Umbilical cord (tissue), 2 donors: ENCODE data around the gene NKD2. TPM values are rescaled to one million over a fixed set of nuclear protein-coding genes. Genes with fewer than 3 reads are reported as not detected.
"Not testable (repeated sequence)": the region's sequence is repeated elsewhere in the genome, so short reads cannot be mapped to it uniquely, and the experiment has no call there.

Source experiments
- DNase-seq: peaks from one replicate; pipeline ENCODE4 v3.0.0-alpha.2; 2015; ENCODE audit warnings: low spot score
- total RNA-seq: library from RNA; depleted of rRNA; stranded (reverse); fragments of >200 nt; gene quantifications from one replicate; pipeline ENCODE4 v1.2.3, GENCODE V29; 2014; ENCODE audit warnings: low replicate concordance; ENCODE audit not compliant: insufficient read depth

Gene NKD2
- total RNA-seq, 1 donor from 2014 or later: 1.9 TPM

GRCh38 chr5:1068895-1069719 lies 60.5 kb downstream of the NKD2 start:
- DNase-seq: no peak

- no peak for DNase-seq
Measured at GRCh38 chr5:1069720-1070088, 61.1 kb downstream of the NKD2 start.

GRCh38 chr5:1073239-1074102 lies 64.9 kb downstream of the NKD2 start:
- no peak for DNase-seq

- DNase-seq: no peak
Measured at GRCh38 chr5:1074226-1074625, 65.6 kb downstream of the NKD2 start.

- DNase-seq: no peak
Measured at GRCh38 chr5:1074816-1075554, 66.4 kb downstream of the NKD2 start.

- no peak for DNase-seq
Measured at GRCh38 chr5:1075555-1075881, 66.9 kb downstream of the NKD2 start.

GRCh38 chr5:1075931-1076330 lies 67.3 kb downstream of the NKD2 start:
- no peak for DNase-seq

- no peak for DNase-seq
Measured at GRCh38 chr5:1076406-1076805, 67.8 kb downstream of the NKD2 start.

GRCh38 chr5:1077026-1077425 lies 68.4 kb downstream of the NKD2 start:
- DNase-seq: no peak

- DNase-seq: no peak
Measured at GRCh38 chr5:1077491-1078020, 69.0 kb downstream of the NKD2 start.

GRCh38 chr5:1078206-1078605 lies 69.6 kb downstream of the NKD2 start:
- no peak for DNase-seq

- no peak for DNase-seq
Measured at GRCh38 chr5:1078851-1079250, 70.2 kb downstream of the NKD2 start.

GRCh38 chr5:1079486-1079885 lies 70.9 kb downstream of the NKD2 start:
- DNase-seq: no peak

GRCh38 chr5:1079961-1080360 lies 71.4 kb downstream of the NKD2 start:
- no peak for DNase-seq

GRCh38 chr5:1080432-1080831 lies 71.8 kb downstream of the NKD2 start:
- DNase-seq: no peak

- DNase-seq: no peak
Measured at GRCh38 chr5:1081519-1081918, 72.9 kb downstream of the NKD2 start.

- DNase-seq: not testable (repeated sequence)
Measured at GRCh38 chr5:1083026-1083425, 74.4 kb downstream of the NKD2 start.

GRCh38 chr5:1083823-1084605 lies 75.4 kb downstream of the NKD2 start:
- DNase-seq: no peak

- no peak for DNase-seq
Measured at GRCh38 chr5:1085391-1085790, 76.8 kb downstream of the NKD2 start.

GRCh38 chr5:1086137-1086536 lies 77.5 kb downstream of the NKD2 start:
- no peak for DNase-seq

GRCh38 chr5:1086871-1087270 lies 78.3 kb downstream of the NKD2 start:
- DNase-seq: no peak
